Caco-2 (cell line): ENCODE results near the gene ZDHHC3. TPM values are rescaled to one million over a fixed set of nuclear protein-coding genes. Genes with fewer than 3 reads are reported as not detected.

Source experiments
- BruUV-seq: library from RNA; stranded (reverse); fragments of 400-500 nt; replicated peaks from 2 replicates; lab custom pipeline; 2021; lab: Mats Ljungman, UMichigan
- CTCF ChIA-PET: fragments of 300-600 bp; sonication (Branson Sonifier 250); formaldehyde crosslinking; loops from one replicate; lab custom pipeline; 2022; ENCODE audit warnings: antibody characterized with exemption; lab: Charles Lee
- POLR2A ChIA-PET: fragments of 300-600 bp; sonication (Branson Sonifier 250); formaldehyde crosslinking; loops from one replicate; lab custom pipeline; 2022; ENCODE audit warnings: antibody characterized with exemption; lab: Charles Lee
- DNase-seq, 2 experiments: peaks; one replicate each; pipeline versions ENCODE4 v3.0.0 to v3.0.0-alpha.2; 2020 to 2022
- H3K27me3 ChIP-seq: replicated peaks from 2 replicates; pipeline ENCODE4 v1.6.0; 2011; ENCODE audit warnings: low read length; ENCODE audit not compliant: control insufficient read depth, insufficient read depth
- H3K36me3 ChIP-seq: 2 replicates; pipeline ENCODE4 v1.5.1; 2011; ENCODE audit warnings: low read length; ENCODE audit not compliant: control insufficient read depth, insufficient read depth
- H3K4me1 ChIP-seq: fragments of 250-450 bp; sonication (Bioruptor Pico); 2 replicates; pipeline ENCODE4 v1.5.1; 2020; ENCODE audit warnings: mild to moderate bottlenecking
- H3K4me3 ChIP-seq: 2 replicates; pipeline ENCODE4 v1.5.1; 2011; ENCODE audit warnings: low read depth, mild to moderate bottlenecking, control low read depth, low read length
- H3K9me3 ChIP-seq: fragments of 250-450 bp; sonication (Bioruptor Pico); 2 replicates; pipeline ENCODE4 v1.5.1; 2020; ENCODE audit warnings: mild to moderate bottlenecking, moderate library complexity
- H3K27ac Mint-ChIP-seq: one replicate; pipeline ENCODE4 v1.8.0; 2022; ENCODE audit warnings: mixed read lengths; ENCODE audit not compliant: unreplicated experiment
- H3K27me3 Mint-ChIP-seq: one replicate; pipeline ENCODE4 v1.8.0; 2022; ENCODE audit warnings: mixed read lengths; ENCODE audit not compliant: insufficient read depth, unreplicated experiment
- H3K36me3 Mint-ChIP-seq: one replicate; pipeline ENCODE4 v1.8.0; 2022; ENCODE audit warnings: mild to moderate bottlenecking, mixed read lengths; ENCODE audit not compliant: insufficient read depth, unreplicated experiment
- H3K4me1 Mint-ChIP-seq: one replicate; pipeline ENCODE4 v1.8.0; 2022; ENCODE audit warnings: low read depth, mixed read lengths; ENCODE audit not compliant: unreplicated experiment
- H3K4me3 Mint-ChIP-seq: one replicate; pipeline ENCODE4 v1.8.0; 2022; ENCODE audit warnings: mild to moderate bottlenecking, moderate library complexity, mixed read lengths; ENCODE audit not compliant: unreplicated experiment
- H3K9me3 Mint-ChIP-seq: one replicate; pipeline ENCODE4 v1.8.0; 2022; ENCODE audit warnings: mixed read lengths; ENCODE audit not compliant: unreplicated experiment
- intact Hi-C: fragments of 100-400 bp; cut with micrococcal nuclease; formaldehyde crosslinking; loops from one replicate; pipeline ENCODE4 v1.10.0; 2022; ENCODE audit not compliant: unreplicated experiment
- total RNA-seq: library from RNA; stranded (reverse); gene quantifications from 2 replicates; pipeline ENCODE4 v1.2.3, GENCODE V29; 2022
- TF ChIP-seq, protein P1 (sequence below), 2 experiments: fragments of 200-600 bp in 1 of 2; IDR thresholded peaks; 1 replicate in 1 of 2; 2 replicates in 1 of 2; pipeline versions ENCODE4 v1.5.1 to v1.8.0; 2011 to 2022; ENCODE audit warnings: antibody characterized with exemption in 1 of 2, control low read depth in 1 of 2, inconsistent platforms in 1 of 2, low read depth in 1 of 2, low read length in 1 of 2, mild to moderate bottlenecking in 1 of 2, moderate library complexity in 1 of 2; ENCODE audit not compliant: insufficient read depth in 1 of 2, severe bottlenecking in 1 of 2, unreplicated experiment in 1 of 2

ZDHHC3 gene
- total RNA-seq, 1 experiment from 2014 or later, result 71.3 TPM

- Mint-ChIP-seq H3K4me1 (peaks cover 19% of the 10 kb centered on the region), H3K36me3 (peaks cover 24% of the 10 kb centered on the region), H3K27me3 (no peaks in the 10 kb centered on the region), H3K27ac (no peak overlapping the region), H3K4me3 (no peak overlapping the region), H3K9me3 (no peaks in the 10 kb centered on the region)
- DNase-seq, result no peak
- H3K36me3 ChIP-seq, result no peaks in the 10 kb centered on the region; the same call in 1 of the 2 replicates
- no TSS peak for BruUV-seq
- no peaks in the 10 kb centered on the region for H3K27me3 ChIP-seq
- intact Hi-C loops, result no loop called here
- peaks cover 20% of the 10 kb centered on the region for H3K4me1 ChIP-seq
- ChIA-PET CTCF (no interaction called here), POLR2A (no interaction called here)
- no peak overlapping the region for H3K4me3 ChIP-seq
- H3K9me3 ChIP-seq, result no peaks in the 10 kb centered on the region
- TF ChIP-seq, protein P1, sequence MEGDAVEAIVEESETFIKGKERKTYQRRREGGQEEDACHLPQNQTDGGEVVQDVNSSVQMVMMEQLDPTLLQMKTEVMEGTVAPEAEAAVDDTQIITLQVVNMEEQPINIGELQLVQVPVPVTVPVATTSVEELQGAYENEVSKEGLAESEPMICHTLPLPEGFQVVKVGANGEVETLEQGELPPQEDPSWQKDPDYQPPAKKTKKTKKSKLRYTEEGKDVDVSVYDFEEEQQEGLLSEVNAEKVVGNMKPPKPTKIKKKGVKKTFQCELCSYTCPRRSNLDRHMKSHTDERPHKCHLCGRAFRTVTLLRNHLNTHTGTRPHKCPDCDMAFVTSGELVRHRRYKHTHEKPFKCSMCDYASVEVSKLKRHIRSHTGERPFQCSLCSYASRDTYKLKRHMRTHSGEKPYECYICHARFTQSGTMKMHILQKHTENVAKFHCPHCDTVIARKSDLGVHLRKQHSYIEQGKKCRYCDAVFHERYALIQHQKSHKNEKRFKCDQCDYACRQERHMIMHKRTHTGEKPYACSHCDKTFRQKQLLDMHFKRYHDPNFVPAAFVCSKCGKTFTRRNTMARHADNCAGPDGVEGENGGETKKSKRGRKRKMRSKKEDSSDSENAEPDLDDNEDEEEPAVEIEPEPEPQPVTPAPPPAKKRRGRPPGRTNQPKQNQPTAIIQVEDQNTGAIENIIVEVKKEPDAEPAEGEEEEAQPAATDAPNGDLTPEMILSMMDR (IDR thresholded peaks at IDR 0.05; ENCODE audit: insufficient read depth in 1 of 2, low read depth in 1 of 2, low read length in 1 of 2, severe bottlenecking in 1 of 2, unreplicated experiment in 1 of 2), result no peak
Measured at GRCh38 chr3:45016916-45017315, 40.9 kb upstream of the ZDHHC3 start.

- Mint-ChIP-seq H3K4me1 (peaks cover 13% of the 10 kb centered on the region), H3K27me3 (no peaks in the 10 kb centered on the region), H3K36me3 (peaks cover 49% of the 10 kb centered on the region), H3K9me3 (no peaks in the 10 kb centered on the region), H3K27ac (no peak overlapping the region), H3K4me3 (no peak overlapping the region)
- BruUV-seq, result no TSS peak
- TF ChIP-seq, protein P1 (IDR thresholded peaks at IDR 0.05; ENCODE audit: insufficient read depth in 1 of 2, low read depth in 1 of 2, low read length in 1 of 2, severe bottlenecking in 1 of 2, unreplicated experiment in 1 of 2), result no peak
- Histone ChIP-seq H3K36me3 (peaks cover 2% of the 10 kb centered on the region; the same call in 1 of the 2 replicates), H3K4me1 (peaks cover 20% of the 10 kb centered on the region), H3K4me3 (no peak overlapping the region), H3K9me3 (no peaks in the 10 kb centered on the region), H3K27me3 (no peaks in the 10 kb centered on the region)
- ChIA-PET POLR2A (no interaction called here), CTCF (interaction anchor here (1.2 kb wide), 1 partner anchor 8 kb away, joined by 3 read pairs; no protein-coding TSS in a partner anchor)
- intact Hi-C loops, result no loop called here
- DNase-seq, result no peak
Measured at GRCh38 chr3:45012577-45012976, 36.6 kb upstream of the ZDHHC3 start.

DNA sequence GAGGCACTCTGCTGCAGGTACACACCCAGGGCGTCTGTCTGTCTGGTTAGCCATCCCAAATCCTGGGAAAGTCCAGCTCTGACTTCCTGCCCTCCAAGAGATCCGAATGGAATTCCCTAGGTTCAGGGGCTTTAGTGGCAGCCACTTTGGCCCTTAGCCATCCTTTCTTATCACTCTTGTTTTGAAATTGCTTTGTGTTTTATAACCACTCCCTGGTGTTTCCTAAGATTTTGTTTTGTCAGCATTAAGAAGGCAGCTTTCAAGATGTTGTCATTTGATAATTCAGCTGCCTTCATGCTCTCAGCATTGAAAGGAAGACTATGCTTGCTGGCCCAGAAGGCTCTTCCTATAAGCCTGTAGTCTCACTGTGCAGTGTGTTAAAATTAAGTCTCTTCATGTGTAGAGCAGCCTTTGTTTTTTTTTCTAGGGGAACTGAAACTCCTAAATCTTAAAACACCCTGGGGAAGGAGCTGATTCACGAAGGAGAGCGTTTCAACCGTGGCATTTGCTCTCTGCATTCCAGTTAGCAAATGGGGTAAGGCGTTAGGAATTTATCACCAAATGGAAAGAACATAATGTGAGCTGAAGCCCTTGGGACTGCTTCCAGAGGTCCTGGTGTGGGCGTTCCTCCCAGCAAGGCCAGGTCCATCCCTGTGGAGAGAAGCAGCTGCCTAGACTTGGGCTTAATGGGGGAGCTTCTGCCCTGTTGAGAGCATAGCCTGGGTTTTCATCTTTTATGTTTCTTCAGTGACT is 36.0 kb upstream of the ZDHHC3 start:
- H3K4me1 ChIP-seq, result peaks cover 20% of the 10 kb centered on the region
- no peaks in the 10 kb centered on the region for H3K9me3 ChIP-seq
- H3K4me1 Mint-ChIP-seq, result peaks cover 13% of the 10 kb centered on the region
- H3K27me3 ChIP-seq, result no peaks in the 10 kb centered on the region
- ChIA-PET POLR2A (no interaction called here), CTCF (interaction anchor here (1.2 kb wide), 1 partner anchor 9 kb away, joined by 3 read pairs; no protein-coding TSS in a partner anchor)
- BruUV-seq, result no TSS peak
- peaks cover 2% of the 10 kb centered on the region; the same call in 1 of the 2 replicates for H3K36me3 ChIP-seq
- DNase-seq, result no peak
- H3K4me3 ChIP-seq, result no peak overlapping the region
- TF ChIP-seq, protein P1 (IDR thresholded peaks at IDR 0.05; ENCODE audit: insufficient read depth in 1 of 2, low read depth in 1 of 2, low read length in 1 of 2, severe bottlenecking in 1 of 2, unreplicated experiment in 1 of 2), result no peak
- no peaks in the 10 kb centered on the region for H3K9me3 Mint-ChIP-seq
- intact Hi-C loops, result no loop called here
- no peaks in the 10 kb centered on the region for H3K27me3 Mint-ChIP-seq
- H3K27ac Mint-ChIP-seq, result no peak overlapping the region
- H3K36me3 Mint-ChIP-seq, result peaks cover 53% of the 10 kb centered on the region
- H3K4me3 Mint-ChIP-seq, result no peak overlapping the region
